ENCODE measurements around the gene CCDC87. TPM values are rescaled to one million over a fixed set of nuclear protein-coding genes. Genes with fewer than 3 reads are reported as not detected.

The CCDC87 gene
- total RNA-seq, 1 donor from 2014 or later: 0.22 TPM

DNA sequence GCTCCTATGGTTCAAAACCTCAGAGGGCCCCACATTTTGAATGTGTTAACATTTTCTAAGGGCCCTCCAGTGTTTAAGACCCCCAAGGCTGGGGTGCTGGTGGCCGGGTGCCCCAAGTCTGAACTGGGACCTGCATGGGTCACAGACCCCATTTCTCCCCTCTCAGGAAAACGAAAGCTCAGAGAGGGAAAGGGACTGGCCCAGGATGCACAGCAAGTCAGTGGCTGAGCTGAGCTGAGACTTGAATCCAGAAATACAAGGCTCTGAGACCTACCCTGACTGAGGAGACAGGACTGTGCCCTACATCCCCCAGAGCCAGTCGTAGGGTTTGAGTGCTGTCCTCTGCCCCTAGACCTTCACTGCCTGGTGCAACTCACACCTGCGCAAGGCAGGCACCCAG is 42.0 kb downstream of the CCDC87 start:
- Histone ChIP-seq H3K4me1 (peaks cover 20% of the 10 kb centered on the region), H3K4me2 (no peak overlapping the region), H4K20me1 (ENCODE audit: low read depth) (peaks cover 15% of the 10 kb centered on the region), H3K79me2 (ENCODE audit: low read depth) (no peaks in the 10 kb centered on the region), H3K9me3 (ENCODE audit: low read depth) (no peaks in the 10 kb centered on the region), H3K4me3 (no peak overlapping the region), H3K36me3 (no peaks in the 10 kb centered on the region), H2AFZ (replicated peaks) (no peak overlapping the region), H3K27me3 (no peaks in the 10 kb centered on the region), H3F3A (ENCODE audit: low read depth) (peaks cover 35% of the 10 kb centered on the region), H3K9ac (no peak overlapping the region), H3K27ac (no peak overlapping the region)
- H3K27me3 Mint-ChIP-seq (ENCODE audit: insufficient read depth, low read depth): peaks cover 20% of the 10 kb centered on the region
- no peaks in the 10 kb centered on the region for H3K9me3 Mint-ChIP-seq
- H3K4me3 Mint-ChIP-seq: no peak overlapping the region
- H3K36me3 Mint-ChIP-seq: no peaks in the 10 kb centered on the region
- peaks cover 28% of the 10 kb centered on the region for H3K4me1 Mint-ChIP-seq
- H3K27ac Mint-ChIP-seq: peak overlapping the region; percentile 44
- TF ChIP-seq EZH2phosphoT487 (IDR thresholded peaks at IDR 0.05): no peak
- TF ChIP-seq EZH2 (IDR thresholded peaks at IDR 0.05): no peak
- TF ChIP-seq, protein P1, sequence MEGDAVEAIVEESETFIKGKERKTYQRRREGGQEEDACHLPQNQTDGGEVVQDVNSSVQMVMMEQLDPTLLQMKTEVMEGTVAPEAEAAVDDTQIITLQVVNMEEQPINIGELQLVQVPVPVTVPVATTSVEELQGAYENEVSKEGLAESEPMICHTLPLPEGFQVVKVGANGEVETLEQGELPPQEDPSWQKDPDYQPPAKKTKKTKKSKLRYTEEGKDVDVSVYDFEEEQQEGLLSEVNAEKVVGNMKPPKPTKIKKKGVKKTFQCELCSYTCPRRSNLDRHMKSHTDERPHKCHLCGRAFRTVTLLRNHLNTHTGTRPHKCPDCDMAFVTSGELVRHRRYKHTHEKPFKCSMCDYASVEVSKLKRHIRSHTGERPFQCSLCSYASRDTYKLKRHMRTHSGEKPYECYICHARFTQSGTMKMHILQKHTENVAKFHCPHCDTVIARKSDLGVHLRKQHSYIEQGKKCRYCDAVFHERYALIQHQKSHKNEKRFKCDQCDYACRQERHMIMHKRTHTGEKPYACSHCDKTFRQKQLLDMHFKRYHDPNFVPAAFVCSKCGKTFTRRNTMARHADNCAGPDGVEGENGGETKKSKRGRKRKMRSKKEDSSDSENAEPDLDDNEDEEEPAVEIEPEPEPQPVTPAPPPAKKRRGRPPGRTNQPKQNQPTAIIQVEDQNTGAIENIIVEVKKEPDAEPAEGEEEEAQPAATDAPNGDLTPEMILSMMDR (IDR thresholded peaks at IDR 0.05): no peak
- DNase-seq (ENCODE audit: low spot score): no peak

DNA sequence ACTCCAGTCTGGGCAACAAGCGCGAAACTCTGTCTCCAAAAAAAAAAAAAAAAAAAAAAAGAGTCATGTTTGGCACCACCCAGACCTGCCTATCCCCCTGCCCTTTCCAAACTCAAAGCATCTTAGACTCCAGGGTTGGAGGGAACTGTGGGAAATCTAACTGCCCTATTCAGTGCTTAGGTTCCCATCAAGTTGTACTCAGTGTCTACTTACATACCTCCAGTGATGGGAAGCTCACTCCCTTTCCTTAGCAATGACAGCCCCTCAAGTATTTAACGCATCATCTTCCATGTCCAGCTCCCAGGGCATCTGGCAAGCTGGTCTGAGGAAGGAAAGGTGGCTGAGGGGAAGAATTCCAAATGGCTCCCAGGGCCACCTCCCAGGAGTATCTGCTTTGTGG is 43.2 kb downstream of the CCDC87 start:
- TF ChIP-seq EZH2phosphoT487 (IDR thresholded peaks at IDR 0.05) (no peak), EZH2 (IDR thresholded peaks at IDR 0.05) (no peak)
- TF ChIP-seq, protein P1 (IDR thresholded peaks at IDR 0.05): no peak
- Histone ChIP-seq H4K20me1 (ENCODE audit: low read depth) (peaks cover 15% of the 10 kb centered on the region), H3K9me3 (ENCODE audit: low read depth) (no peaks in the 10 kb centered on the region), H3K4me2 (no peak overlapping the region), H3K9ac (no peak overlapping the region), H3K79me2 (ENCODE audit: low read depth) (no peaks in the 10 kb centered on the region), H3K4me1 (peaks cover 20% of the 10 kb centered on the region), H3K27ac (no peak overlapping the region), H3F3A (ENCODE audit: low read depth) (peaks cover 35% of the 10 kb centered on the region), H3K27me3 (no peaks in the 10 kb centered on the region), H2AFZ (replicated peaks) (no peak overlapping the region), H3K36me3 (no peaks in the 10 kb centered on the region), H3K4me3 (no peak overlapping the region)
- Mint-ChIP-seq H3K4me1 (peaks cover 32% of the 10 kb centered on the region), H3K27ac (peak overlapping the region; percentile 90), H3K36me3 (no peaks in the 10 kb centered on the region), H3K9me3 (no peaks in the 10 kb centered on the region), H3K4me3 (no peak overlapping the region), H3K27me3 (ENCODE audit: insufficient read depth, low read depth) (peaks cover 20% of the 10 kb centered on the region)
- DNase-seq (ENCODE audit: low spot score): no peak

DNA sequence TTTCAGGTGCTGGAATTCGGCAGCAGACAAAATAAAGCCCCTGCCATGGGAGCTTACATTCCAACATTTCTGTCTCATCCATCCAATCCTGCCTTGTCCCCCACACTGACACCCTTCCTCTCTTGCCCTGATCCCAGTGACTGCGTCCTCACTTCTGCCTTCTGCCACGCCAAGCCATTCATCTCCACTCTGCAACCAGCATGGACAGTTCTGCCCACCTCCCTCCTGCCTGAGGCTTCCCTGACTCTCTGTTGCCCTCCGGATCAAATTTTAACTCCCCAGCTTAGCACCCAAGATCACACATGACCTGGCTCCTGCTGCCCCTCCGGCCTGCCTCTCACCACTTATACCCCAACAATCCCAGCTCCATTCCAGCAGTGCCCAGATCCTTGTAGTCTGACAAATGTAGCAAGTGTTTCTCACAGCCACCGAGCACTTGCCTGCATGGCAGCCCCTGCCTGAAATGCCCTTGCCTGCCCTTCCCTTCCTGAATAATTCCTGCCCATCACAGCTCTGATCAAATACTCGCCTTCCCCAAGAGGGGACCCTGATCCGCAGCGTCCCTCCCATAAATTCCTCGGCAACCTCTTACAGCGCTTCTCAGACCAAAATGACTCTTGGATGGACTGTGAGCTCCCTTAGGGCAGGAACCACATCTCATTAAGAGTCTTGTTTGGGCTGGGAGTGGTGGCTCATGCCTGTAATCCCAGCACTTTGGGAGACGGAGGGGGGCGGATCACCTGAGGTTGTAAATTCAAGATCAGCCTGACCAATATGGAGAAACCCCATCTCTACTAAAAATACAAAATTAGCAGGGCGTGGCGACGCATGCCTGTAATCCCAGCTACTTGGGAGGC is 43.9 kb downstream of the CCDC87 start:
- peaks cover 20% of the 10 kb centered on the region for H3K27me3 Mint-ChIP-seq (ENCODE audit: insufficient read depth, low read depth)
- H3K4me1 ChIP-seq: peaks cover 24% of the 10 kb centered on the region
- H3K27ac Mint-ChIP-seq: peak overlapping the region; percentile 38
- H3K27ac ChIP-seq: peak overlapping the region; percentile 60
- no peaks in the 10 kb centered on the region for H3K27me3 ChIP-seq
- H3K36me3 ChIP-seq: no peaks in the 10 kb centered on the region
- peaks cover 15% of the 10 kb centered on the region for H4K20me1 ChIP-seq (ENCODE audit: low read depth)
- H2AFZ ChIP-seq (replicated peaks): no peak overlapping the region
- H3K9ac ChIP-seq: no peak overlapping the region
- H3K79me2 ChIP-seq (ENCODE audit: low read depth): no peaks in the 10 kb centered on the region
- no peak for DNase-seq (ENCODE audit: low spot score)
- H3F3A ChIP-seq (ENCODE audit: low read depth): peaks cover 40% of the 10 kb centered on the region
- TF ChIP-seq EZH2phosphoT487 (IDR thresholded peaks at IDR 0.05) (no peak), EZH2 (IDR thresholded peaks at IDR 0.05) (no peak)
- TF ChIP-seq, protein P1 (IDR thresholded peaks at IDR 0.05): no peak
- no peak overlapping the region for H3K4me3 ChIP-seq
- H3K4me1 Mint-ChIP-seq: peaks cover 37% of the 10 kb centered on the region
- no peaks in the 10 kb centered on the region for H3K36me3 Mint-ChIP-seq
- no peaks in the 10 kb centered on the region for H3K9me3 Mint-ChIP-seq
- peak overlapping the region; percentile 9 for H3K4me3 Mint-ChIP-seq
- H3K4me2 ChIP-seq: peak overlapping the region; percentile 87
- no peaks in the 10 kb centered on the region for H3K9me3 ChIP-seq (ENCODE audit: low read depth)
